Small intestine (tissue), 7 donors: ENCODE results near the gene CFAP68. TPM values are rescaled to one million over a fixed set of nuclear protein-coding genes. Genes with fewer than 3 reads are reported as not detected.
"Not testable (repeated sequence)": the region's sequence is repeated elsewhere in the genome, so short reads cannot be mapped to it uniquely, and the experiment has no call there.

ENCODE experiments used
- DNase-seq, 2 donors: peaks; one replicate each; pipeline versions ENCODE4 v3.0.0 to v3.0.0-alpha.2; 2013
- FAIRE-seq: peaks from 2 replicates; lab custom pipeline; 2012; peaks lifted over from hg19 to GRCh38; lab: Jason Lieb, UNC
- H3K27ac ChIP-seq, 3 donors: one replicate each; pipeline ENCODE4 v1.5.1; 2013; ENCODE audit warnings: low read length in 2 of 3, mild to moderate bottlenecking in 2 of 3, control low read depth in 1 of 3, inconsistent platforms in 1 of 3, low read depth in 1 of 3, moderate library complexity in 1 of 3
- H3K27me3 ChIP-seq, 3 donors: one replicate each; pipeline ENCODE4 v1.6.1; 2013; ENCODE audit warnings: low read length in 3 of 3, inconsistent platforms in 1 of 3; ENCODE audit not compliant: control insufficient read depth in 3 of 3, insufficient read depth in 3 of 3
- H3K36me3 ChIP-seq, 3 donors: one replicate each; pipeline ENCODE4 v1.6.1; 2013; ENCODE audit warnings: low read length in 3 of 3, inconsistent platforms in 1 of 3, low read depth in 1 of 3, mild to moderate bottlenecking in 1 of 3, moderate library complexity in 1 of 3; ENCODE audit not compliant: control insufficient read depth in 3 of 3, insufficient read depth in 2 of 3
- H3K4me1 ChIP-seq, 3 donors: one replicate each; pipeline ENCODE4 v1.6.1; 2013; ENCODE audit warnings: low read length in 2 of 3, inconsistent platforms in 1 of 3, low read depth in 1 of 3, mild to moderate bottlenecking in 1 of 3, moderate library complexity in 1 of 3; ENCODE audit not compliant: control insufficient read depth in 3 of 3, insufficient read depth in 2 of 3
- H3K4me3 ChIP-seq, 3 donors: one replicate each; pipeline ENCODE4 v1.5.1; 2013; ENCODE audit warnings: low read length in 3 of 3, control low read depth in 1 of 3, inconsistent platforms in 1 of 3, low read depth in 1 of 3, mild to moderate bottlenecking in 1 of 3, moderate library complexity in 1 of 3
- H3K9me3 ChIP-seq, 2 donors: one replicate each; pipeline ENCODE4 v1.6.1; 2013; ENCODE audit warnings: low read depth in 1 of 2, low read length in 1 of 2; ENCODE audit not compliant: control insufficient read depth in 2 of 2, insufficient read depth in 1 of 2
- WGBS, 3 donors: extraction: QIAGEN DNeasy Blood & Tissue Kit; methylation state at CpG; one replicate each; pipeline ENCODE4 v1.1.7; 2013; 5-methylcytosine and 5-hydroxymethylcytosine counted together
- polyA plus RNA-seq, 4 donors: library from polyadenylated mRNA; stranded (reverse) in 3 of 4; unstranded in 1 of 4; fragments of 200-250 nt in 3 of 4; fragments of 120-200 nt in 1 of 4; gene quantifications; one replicate each; pipeline versions ENCODE4 v1.2.1 to v1.2.3, GENCODE V29; 2013
- donor health status: healthy with polysubstance abuse.
- donor health status: control.
- donor health status: control.
- donor health status: Bipolar disorder and iron deficiency.
- donor health status: healthy.

The CFAP68 gene
- polyA plus RNA-seq, 4 donors = 21.2 to 44.2 (median 27.5) TPM

DNA sequence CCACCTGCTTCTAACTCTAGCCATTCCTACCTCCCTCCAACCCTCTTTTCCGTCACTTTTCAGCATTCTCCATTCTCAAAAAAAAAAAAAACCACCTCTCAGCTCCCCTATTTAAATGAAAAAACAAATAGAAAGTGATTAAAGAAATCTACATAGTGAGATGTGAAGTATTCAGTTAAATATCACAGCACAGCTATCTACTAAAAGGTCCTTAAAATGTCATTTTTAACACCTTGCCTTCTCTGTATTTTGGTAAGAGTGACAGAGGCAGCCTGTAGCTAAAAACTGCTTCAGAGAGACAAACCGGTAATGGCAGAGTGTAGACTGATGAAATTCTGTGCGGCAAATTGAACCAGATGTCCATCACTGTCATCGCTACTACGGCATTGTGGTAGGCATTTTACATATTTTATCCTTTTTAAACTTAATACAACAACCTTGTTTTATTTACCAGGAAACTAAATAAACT is 7.6 kb upstream of the CFAP68 start:
- H3K4me1 ChIP-seq = peaks cover 0 to 7% (median 0%) of the 10 kb centered on the region in 3 donors
- no peaks in the 10 kb centered on the region for H3K27me3 ChIP-seq
- DNase-seq = peak in 1 of 2 donors; percentile 4
- H3K36me3 ChIP-seq = peaks cover 0 to 14% (median 0%) of the 10 kb centered on the region in 3 donors
- peak overlapping the region in 2 of 3 donors; percentile 64 to 84 for H3K4me3 ChIP-seq
- no peaks in the 10 kb centered on the region for H3K9me3 ChIP-seq
- no peak for FAIRE-seq
- H3K27ac ChIP-seq = peak overlapping the region; percentile 63 to 93 (median 87)
- 58 to 62% (median 62%) methylated on average over 5 of the region's 5 CpGs for WGBS, 3 donors

DNA sequence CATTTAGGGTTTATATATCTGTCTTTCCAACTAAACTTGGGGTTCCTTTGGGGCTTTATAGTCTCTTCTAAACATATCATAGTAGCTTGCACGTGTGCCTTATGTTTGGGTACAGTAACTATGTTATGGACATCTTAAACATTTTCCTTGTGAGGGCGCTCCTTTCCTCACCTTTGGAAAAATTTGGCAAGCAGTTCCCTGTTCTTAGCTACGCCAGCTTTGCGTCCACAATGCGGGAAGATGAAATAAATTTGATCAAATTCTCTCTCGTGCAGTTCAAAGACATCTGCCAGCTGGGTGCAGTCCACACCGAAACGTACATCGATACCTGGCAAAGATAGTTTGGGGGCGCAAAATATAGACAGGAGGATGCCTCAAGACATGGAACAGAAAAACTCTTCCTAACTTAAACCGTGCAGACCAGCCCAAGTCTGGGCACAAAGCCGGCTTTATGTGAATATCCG is 924 bp upstream of the CFAP68 start:
- no peaks in the 10 kb centered on the region for H3K27me3 ChIP-seq
- DNase-seq (no peak), FAIRE-seq (no peak)
- no peaks in the 10 kb centered on the region for H3K9me3 ChIP-seq
- peaks cover 0 to 8% (median 2%) of the 10 kb centered on the region in 3 donors for H3K4me1 ChIP-seq
- WGBS, 3 donors = 0 to 1% (median 0%) methylated on average over 13 of the region's 13 CpGs
- peaks cover 0 to 3% (median 0%) of the 10 kb centered on the region in 3 donors for H3K36me3 ChIP-seq
- H3K27ac ChIP-seq = peak overlapping the region; percentile 95 to 96 (median 96)
- H3K4me3 ChIP-seq = peak overlapping the region; percentile 47 to 70 (median 66)

GRCh38 chr11:111879637-111879960 is 258 bp downstream of the CFAP68 start:
- Histone ChIP-seq H3K27me3 (no peaks in the 10 kb centered on the region), H3K36me3 (peaks cover 0 to 3% (median 0%) of the 10 kb centered on the region in 3 donors), H3K4me3 (peak overlapping the region in 2 of 3 donors; percentile 66 to 70), H3K9me3 (no peaks in the 10 kb centered on the region), H3K4me1 (peaks cover 0 to 8% (median 2%) of the 10 kb centered on the region in 3 donors), H3K27ac (peak overlapping the region; percentile 95 to 96 (median 96))
- 6 to 39% (median 27%) methylated on average over 6 of the region's 6 CpGs for WGBS, 3 donors
- FAIRE-seq = no peak
- no peak for DNase-seq

DNA sequence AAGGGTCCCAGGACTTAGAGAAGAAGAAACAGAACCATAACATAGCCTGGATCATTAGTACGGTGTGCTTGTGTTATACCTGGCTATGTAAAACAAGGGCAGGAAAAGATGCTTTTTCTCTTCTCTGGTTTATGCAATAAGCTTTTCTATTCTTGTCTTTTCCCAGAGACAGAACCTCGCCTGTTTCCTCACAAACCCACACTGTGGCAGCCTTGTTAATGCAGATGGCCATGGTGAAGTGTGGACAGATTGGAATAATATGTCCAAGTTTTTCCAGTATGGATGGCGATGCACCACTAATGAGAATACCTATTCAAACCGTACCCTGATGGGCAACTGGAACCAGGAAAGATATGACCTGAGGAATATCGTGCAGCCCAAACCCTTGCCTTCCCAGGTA is 2.9 kb downstream of the CFAP68 start:
- no peak overlapping the region for H3K27ac ChIP-seq
- no peak overlapping the region for H3K4me3 ChIP-seq
- H3K4me1 ChIP-seq = peaks cover 0 to 8% (median 2%) of the 10 kb centered on the region in 3 donors
- no peaks in the 10 kb centered on the region for H3K36me3 ChIP-seq
- DNase-seq (no peak), FAIRE-seq (no peak)
- 92 to 96% (median 96%) methylated on average over 5 of the region's 5 CpGs for WGBS, 3 donors
- H3K27me3 ChIP-seq = no peaks in the 10 kb centered on the region
- H3K9me3 ChIP-seq = no peaks in the 10 kb centered on the region

- not testable (repeated sequence) for FAIRE-seq
These were observed 5.7 kb downstream of the CFAP68 start for GRCh38 chr11:111885053-111885452.

DNA sequence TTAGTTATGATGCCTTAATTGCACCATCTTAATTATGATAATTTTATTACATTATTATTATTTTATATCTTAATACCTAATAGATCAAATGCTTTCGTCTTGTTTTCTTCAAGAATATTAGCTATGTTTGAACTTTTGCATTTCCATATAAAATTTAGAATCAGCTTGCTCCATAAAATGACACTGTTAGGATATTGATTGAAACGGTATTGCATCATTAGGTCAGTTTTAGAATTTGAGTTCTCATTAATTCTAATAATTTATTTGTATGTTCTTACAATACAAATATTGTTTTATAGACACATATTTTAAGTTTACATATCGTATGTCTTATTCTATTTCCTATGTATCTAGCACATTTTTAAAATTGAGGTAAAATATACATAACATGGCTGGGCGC is 6.7 kb downstream of the CFAP68 start:
- Histone ChIP-seq H3K4me1 (no peaks in the 10 kb centered on the region), H3K36me3 (no peaks in the 10 kb centered on the region), H3K9me3 (no peaks in the 10 kb centered on the region), H3K27me3 (no peaks in the 10 kb centered on the region), H3K4me3 (no peak overlapping the region), H3K27ac (no peak overlapping the region)
- DNase-seq (no peak), FAIRE-seq (no peak)
- 77 to 92% (median 89%) methylated on average over 4 of the region's 4 CpGs for WGBS, 3 donors

More at GRCh38 chr11:111885053-111885452, 5.7 kb downstream of the CFAP68 start:
- DNase-seq, H3K36me3 ChIP-seq, H3K4me3 ChIP-seq, H3K27ac ChIP-seq, H3K4me1 ChIP-seq, H3K27me3 ChIP-seq, H3K9me3 ChIP-seq: not testable (repeated sequence)
- 78 to 96% (median 81%) methylated on average over 4 of the region's 4 CpGs for WGBS, 3 donors

DNA sequence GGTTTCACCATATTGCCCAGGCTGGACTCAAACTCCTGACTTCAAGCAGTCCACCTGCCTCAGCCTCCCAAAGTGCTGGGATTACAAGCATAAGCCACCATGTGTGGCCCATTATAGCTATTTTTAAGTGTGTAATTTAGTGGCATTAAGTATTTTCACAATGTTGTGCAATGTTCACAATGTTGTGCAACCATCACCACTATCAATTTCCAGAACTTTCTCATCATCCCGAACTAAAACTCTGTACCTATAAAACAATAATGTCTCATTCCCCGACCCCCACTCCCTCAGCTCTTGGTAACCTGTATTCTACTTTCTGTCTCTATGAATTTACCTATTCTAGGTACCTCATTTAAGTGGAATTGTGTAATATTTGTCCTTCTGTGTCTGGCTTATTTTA is 7.5 kb downstream of the CFAP68 start:
- Histone ChIP-seq H3K27me3 (no peaks in the 10 kb centered on the region), H3K36me3 (no peaks in the 10 kb centered on the region), H3K9me3 (peaks cover 0 to 3% of the 10 kb centered on the region in 2 donors), H3K27ac (no peak overlapping the region), H3K4me1 (no peaks in the 10 kb centered on the region), H3K4me3 (no peak overlapping the region)
- FAIRE-seq (no peak), DNase-seq (no peak)
- 83 to 86% (median 84%) methylated on average over 2 of the region's 2 CpGs for WGBS, 3 donors

GRCh38 chr11:111905411-111905810 is 26.1 kb downstream of the CFAP68 start:
- H3K27ac ChIP-seq = no peak overlapping the region
- no peaks in the 10 kb centered on the region for H3K9me3 ChIP-seq
- WGBS, 3 donors = 66 to 79% (median 71%) methylated on average over 2 of the region's 2 CpGs
- no peak overlapping the region for H3K4me3 ChIP-seq
- DNase-seq = no peak
- H3K36me3 ChIP-seq = no peaks in the 10 kb centered on the region
- H3K27me3 ChIP-seq = no peaks in the 10 kb centered on the region
- H3K4me1 ChIP-seq = no peaks in the 10 kb centered on the region
- FAIRE-seq = no peak

- FAIRE-seq = no peak
- H3K9me3 ChIP-seq = no peaks in the 10 kb centered on the region
- 75 to 89% (median 85%) methylated on average over 1 of the region's 1 CpG for WGBS, 3 donors
- peaks cover 0 to 9% (median 0%) of the 10 kb centered on the region in 3 donors for H3K4me1 ChIP-seq
- H3K4me3 ChIP-seq = no peak overlapping the region
- no peaks in the 10 kb centered on the region for H3K36me3 ChIP-seq
- peaks cover 0 to 3% (median 0%) of the 10 kb centered on the region in 3 donors for H3K27me3 ChIP-seq
- no peak for DNase-seq
- no peak overlapping the region for H3K27ac ChIP-seq
These were observed 27.3 kb downstream of the CFAP68 start for GRCh38 chr11:111906680-111907079.
